Mucosa of descending colon (tissue), 3 donors: ENCODE results near the gene SLAMF8. TPM values are rescaled to one million over a fixed set of nuclear protein-coding genes. Genes with fewer than 3 reads are reported as not detected.
A peak's percentile ranks its signal among the peaks of the same experiment; 100 is the strongest.

ENCODE experiments used
- ATAC-seq: fragments of 200-7000 bp; cut with Tn5 transposase; one replicate; pipeline ENCODE4 v1.9.1; 2020; ENCODE audit warnings: mild to moderate bottlenecking, moderate library complexity
- DNase-seq, 3 donors: peaks; one replicate each; pipeline ENCODE4 v3.0.0-alpha.2; 2020
- H3K36me3 ChIP-seq: fragments of 200-600 bp; one replicate; pipeline ENCODE4 v1.8.0; 2021; ENCODE audit warnings: low read depth, mild to moderate bottlenecking
- H3K4me1 ChIP-seq: fragments of 200-600 bp; one replicate; pipeline ENCODE4 v1.8.0; 2021; ENCODE audit warnings: low read depth, mild to moderate bottlenecking
- H3K4me3 ChIP-seq: fragments of 200-600 bp; one replicate; pipeline ENCODE4 v1.8.0; 2021; ENCODE audit warnings: mild to moderate bottlenecking
- H3K9me3 ChIP-seq: fragments of 200-600 bp; one replicate; pipeline ENCODE4 v1.8.0; 2021; ENCODE audit warnings: mild to moderate bottlenecking
- intact Hi-C, 2 donors: fragments of 100-400 bp; cut with DNase I in 1 of 2; cut with micrococcal nuclease in 1 of 2; formaldehyde crosslinking; loops; one replicate each; pipeline versions ENCODE4 v1.11.0 to v1.11.1; 2022; cut with DNase I, micrococcal nuclease
- total RNA-seq, 3 donors: library from RNA; stranded (reverse); fragmentation: NEBNext Ultra II Directional in 2 of 3; extraction: Animal tissue kit (Norgen Biotek cat#: 25700) in 2 of 3; gene quantifications; one replicate each; pipeline versions ENCODE4 v1.2.1 to v1.2.4, GENCODE V29; 2021 to 2023
- TF ChIP-seq, protein P1 (sequence below): fragments of 200-600 bp; IDR thresholded peaks from one replicate; pipeline ENCODE4 v1.8.0; 2022; ENCODE audit warnings: antibody characterized with exemption, mild to moderate bottlenecking
- donor health status: DM: no; HTN: no; CAD: no; lungs with moderate emphysema.
- donor health status: DM: no; HTN: no; CAD: no.
- donor health status: DM: no; HTN: yes; CAD: no.

SLAMF8 gene
- total RNA-seq, 3 donors from 2014 or later, result 1.7 to 8.7 (median 5.9) TPM

DNA sequence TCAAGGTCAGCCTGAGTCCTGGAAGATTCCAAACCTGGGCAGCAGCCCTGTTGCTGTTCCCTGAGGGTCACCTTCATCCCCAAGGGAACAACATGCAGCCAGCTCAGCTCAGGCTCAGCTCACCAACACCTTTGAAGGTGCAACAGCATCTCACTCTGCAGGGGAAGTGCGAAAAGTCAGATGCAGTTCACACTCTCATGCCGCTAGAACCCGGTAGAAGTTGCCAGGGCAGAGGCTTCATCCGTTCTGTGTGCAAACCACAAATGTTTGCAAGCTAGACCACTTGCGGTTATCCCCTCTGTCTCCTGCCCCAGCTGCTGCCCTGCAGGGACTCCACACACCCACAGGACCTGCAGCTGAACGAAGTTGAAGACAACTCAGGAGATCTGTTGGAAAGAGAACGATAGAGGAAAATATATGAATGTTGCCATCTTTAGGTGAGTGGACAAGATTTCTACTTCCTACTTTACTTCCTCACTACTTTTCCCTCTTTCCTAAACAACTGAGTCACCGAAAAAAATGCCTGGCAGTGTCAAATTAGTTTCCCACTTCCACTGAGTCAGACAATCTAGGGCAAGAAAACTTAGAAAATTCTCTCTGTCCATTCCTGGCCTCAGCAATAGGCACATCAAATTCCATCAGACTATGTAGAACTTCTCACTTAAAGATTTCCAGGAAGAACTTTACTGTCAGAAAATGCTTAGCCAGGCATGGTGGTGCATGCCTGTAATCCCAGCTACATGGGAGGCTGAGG, 26.3 kb upstream of the SLAMF8 start:
- H3K9me3 ChIP-seq, result no peaks in the 10 kb centered on the region
- intact Hi-C loops, result no loop called here
- no peaks in the 10 kb centered on the region for H3K4me1 ChIP-seq
- H3K36me3 ChIP-seq, result no peaks in the 10 kb centered on the region
- ATAC-seq, result peak; percentile 23
- DNase-seq, result no peak
- H3K4me3 ChIP-seq, result no peak overlapping the region
- TF ChIP-seq, protein P1, sequence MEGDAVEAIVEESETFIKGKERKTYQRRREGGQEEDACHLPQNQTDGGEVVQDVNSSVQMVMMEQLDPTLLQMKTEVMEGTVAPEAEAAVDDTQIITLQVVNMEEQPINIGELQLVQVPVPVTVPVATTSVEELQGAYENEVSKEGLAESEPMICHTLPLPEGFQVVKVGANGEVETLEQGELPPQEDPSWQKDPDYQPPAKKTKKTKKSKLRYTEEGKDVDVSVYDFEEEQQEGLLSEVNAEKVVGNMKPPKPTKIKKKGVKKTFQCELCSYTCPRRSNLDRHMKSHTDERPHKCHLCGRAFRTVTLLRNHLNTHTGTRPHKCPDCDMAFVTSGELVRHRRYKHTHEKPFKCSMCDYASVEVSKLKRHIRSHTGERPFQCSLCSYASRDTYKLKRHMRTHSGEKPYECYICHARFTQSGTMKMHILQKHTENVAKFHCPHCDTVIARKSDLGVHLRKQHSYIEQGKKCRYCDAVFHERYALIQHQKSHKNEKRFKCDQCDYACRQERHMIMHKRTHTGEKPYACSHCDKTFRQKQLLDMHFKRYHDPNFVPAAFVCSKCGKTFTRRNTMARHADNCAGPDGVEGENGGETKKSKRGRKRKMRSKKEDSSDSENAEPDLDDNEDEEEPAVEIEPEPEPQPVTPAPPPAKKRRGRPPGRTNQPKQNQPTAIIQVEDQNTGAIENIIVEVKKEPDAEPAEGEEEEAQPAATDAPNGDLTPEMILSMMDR, result no peak

DNA sequence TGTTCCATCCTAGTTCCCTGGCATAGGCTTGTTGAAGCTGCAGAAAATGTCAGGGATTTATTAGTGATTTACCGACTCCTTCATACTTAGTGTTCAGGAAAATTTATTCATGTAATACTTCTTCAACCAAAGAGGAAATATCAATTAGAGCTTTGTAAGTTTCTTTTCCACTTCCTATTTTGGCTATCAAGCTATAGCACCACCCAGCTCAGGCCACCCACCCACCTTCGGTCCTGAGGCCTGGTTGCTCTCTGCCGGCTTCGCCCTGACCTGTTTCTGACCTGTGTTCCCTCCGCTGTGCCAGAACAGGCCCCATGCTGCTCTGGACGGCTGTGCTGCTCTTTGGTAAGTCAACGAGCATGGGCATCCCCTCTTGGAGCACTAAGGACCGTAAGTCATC, 24.6 kb upstream of the SLAMF8 start, which contains the start of gene FCRL6:
Gene FCRL6 (plus strand): TSS at position 250 of the 400 bp plus-strand sequence. CDS start 65 bp downstream, at position 315.
- no peak for DNase-seq
- Histone ChIP-seq H3K4me3 (no peak within 1 kb of the TSS), H3K36me3 (no peaks in the 10 kb centered on the region), H3K4me1 (no peaks in the 10 kb centered on the region), H3K9me3 (no peaks in the 10 kb centered on the region)
- TF ChIP-seq, protein P1, result no peak
- ATAC-seq, result no peak
- intact Hi-C loops, result no loop called here

DNA sequence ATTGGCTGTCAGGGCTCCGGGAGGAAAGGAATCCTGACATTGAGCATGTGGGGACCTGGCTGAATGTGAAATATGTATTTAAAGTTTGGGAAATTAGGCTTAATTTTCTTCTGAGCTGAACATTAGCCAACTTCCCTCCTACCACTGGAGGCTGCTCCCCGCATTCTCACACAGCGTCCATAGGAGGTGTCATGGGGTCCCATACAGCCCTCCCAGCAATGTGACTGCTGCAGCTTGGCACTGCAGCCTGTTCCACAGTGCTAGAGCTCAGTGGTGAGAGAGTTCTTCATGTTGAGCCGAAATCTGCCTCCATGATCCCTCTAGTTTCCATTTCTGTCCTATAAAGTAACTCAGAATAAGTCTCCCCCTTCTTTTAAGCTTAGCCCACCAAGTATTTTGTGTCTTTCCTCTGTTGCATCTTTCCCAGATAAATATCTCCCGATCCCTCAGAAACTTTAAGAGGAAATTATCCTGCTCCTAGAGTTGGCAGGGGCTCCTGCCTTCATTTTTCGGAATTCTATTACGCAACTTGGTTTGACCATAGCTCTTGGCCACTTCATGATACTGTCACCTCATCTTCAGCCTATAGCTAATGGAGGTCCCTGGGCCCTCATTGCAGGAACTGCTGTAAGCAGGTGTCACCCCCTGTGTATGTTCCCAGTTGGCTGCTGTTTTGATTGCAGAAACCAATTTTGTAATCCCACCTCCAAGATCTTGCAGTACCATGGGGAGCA, 22.6 kb upstream of the SLAMF8 start:
- DNase-seq (no peak), ATAC-seq (no peak)
- H3K36me3 ChIP-seq, result no peaks in the 10 kb centered on the region
- TF ChIP-seq, protein P1, result no peak
- intact Hi-C loops, result no loop called here
- H3K9me3 ChIP-seq, result no peaks in the 10 kb centered on the region
- no peak overlapping the region for H3K4me3 ChIP-seq
- H3K4me1 ChIP-seq, result no peaks in the 10 kb centered on the region

DNA sequence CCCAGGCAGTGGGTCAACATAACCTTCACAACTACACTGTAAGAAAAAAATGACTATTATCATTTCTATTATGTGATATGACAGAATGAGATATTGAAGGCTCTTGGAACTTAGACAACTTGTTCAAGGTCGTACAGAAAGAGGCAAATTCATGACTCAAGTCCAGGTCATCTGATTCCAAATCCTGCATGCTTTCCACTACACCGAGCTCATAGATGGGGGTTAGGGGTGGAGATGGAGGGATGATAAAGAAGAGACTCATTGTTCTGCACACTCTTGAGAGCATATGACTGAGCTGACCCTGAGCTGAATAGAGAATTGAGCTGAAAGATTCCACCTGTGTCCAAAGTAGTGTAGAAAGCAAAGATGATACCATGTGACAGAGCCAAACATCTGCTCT, 21.7 kb upstream of the SLAMF8 start:
- intact Hi-C loops, result no loop called here
- no peak overlapping the region for H3K4me3 ChIP-seq
- ATAC-seq (no peak), DNase-seq (no peak)
- TF ChIP-seq, protein P1, result no peak
- H3K36me3 ChIP-seq, result no peaks in the 10 kb centered on the region
- H3K4me1 ChIP-seq, result no peaks in the 10 kb centered on the region
- no peaks in the 10 kb centered on the region for H3K9me3 ChIP-seq

DNA sequence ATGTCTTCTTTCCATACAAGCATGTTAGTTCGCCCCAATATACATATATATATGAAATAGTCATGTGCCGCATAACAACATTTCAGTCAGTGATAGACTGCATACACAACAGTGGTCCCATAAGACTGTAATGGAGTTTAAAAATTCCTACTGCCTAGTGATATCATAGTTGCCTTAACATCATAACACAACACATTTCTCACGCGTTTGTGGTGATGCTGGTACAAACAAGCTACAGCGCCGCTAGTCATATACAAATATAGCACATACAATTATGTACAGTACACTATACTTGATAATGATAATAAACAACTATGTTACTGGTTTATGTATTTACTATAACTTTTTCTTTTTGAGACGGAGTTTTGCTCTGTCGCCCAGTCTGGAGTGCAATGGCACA, 10.7 kb upstream of the SLAMF8 start:
- ATAC-seq (no peak), DNase-seq (no peak)
- H3K4me1 ChIP-seq, result no peaks in the 10 kb centered on the region
- no peaks in the 10 kb centered on the region for H3K36me3 ChIP-seq
- TF ChIP-seq, protein P1, result no peak
- H3K9me3 ChIP-seq, result no peaks in the 10 kb centered on the region
- intact Hi-C loops, result no loop called here
- no peak overlapping the region for H3K4me3 ChIP-seq
